Measurements from ENCODE around the gene CSAD. TPM values are rescaled to one million over a fixed set of nuclear protein-coding genes. Genes with fewer than 3 reads are reported as not detected.

Gene CSAD
- total and polyA plus RNA-seq, 4 donors: 21.7 to 48.8 (median 33.3) TPM

GRCh38 chr12:53191096-53191884 lies 10.6 kb upstream of the CSAD start:
- H3K27me3 ChIP-seq (ENCODE audit: control insufficient read depth in 3 of 3, insufficient read depth in 3 of 3, low read length in 2 of 3): no peaks in the 10 kb centered on the region
- no peak overlapping the region for H3K27ac ChIP-seq (ENCODE audit: low read depth in 1 of 2, low read length in 1 of 2)
- no peak overlapping the region for H3K4me3 ChIP-seq
- H3K4me1 ChIP-seq (ENCODE audit: control insufficient read depth in 5 of 5, insufficient read depth in 5 of 5, low read length in 5 of 5): no peaks in the 10 kb centered on the region
- no peak for DNase-seq
- peaks cover 11 to 33% (median 19%) of the 10 kb centered on the region in 4 donors for H3K36me3 ChIP-seq (ENCODE audit: control insufficient read depth in 4 of 4, insufficient read depth in 4 of 4, low read length in 4 of 4)
- TF ChIP-seq, protein P1, sequence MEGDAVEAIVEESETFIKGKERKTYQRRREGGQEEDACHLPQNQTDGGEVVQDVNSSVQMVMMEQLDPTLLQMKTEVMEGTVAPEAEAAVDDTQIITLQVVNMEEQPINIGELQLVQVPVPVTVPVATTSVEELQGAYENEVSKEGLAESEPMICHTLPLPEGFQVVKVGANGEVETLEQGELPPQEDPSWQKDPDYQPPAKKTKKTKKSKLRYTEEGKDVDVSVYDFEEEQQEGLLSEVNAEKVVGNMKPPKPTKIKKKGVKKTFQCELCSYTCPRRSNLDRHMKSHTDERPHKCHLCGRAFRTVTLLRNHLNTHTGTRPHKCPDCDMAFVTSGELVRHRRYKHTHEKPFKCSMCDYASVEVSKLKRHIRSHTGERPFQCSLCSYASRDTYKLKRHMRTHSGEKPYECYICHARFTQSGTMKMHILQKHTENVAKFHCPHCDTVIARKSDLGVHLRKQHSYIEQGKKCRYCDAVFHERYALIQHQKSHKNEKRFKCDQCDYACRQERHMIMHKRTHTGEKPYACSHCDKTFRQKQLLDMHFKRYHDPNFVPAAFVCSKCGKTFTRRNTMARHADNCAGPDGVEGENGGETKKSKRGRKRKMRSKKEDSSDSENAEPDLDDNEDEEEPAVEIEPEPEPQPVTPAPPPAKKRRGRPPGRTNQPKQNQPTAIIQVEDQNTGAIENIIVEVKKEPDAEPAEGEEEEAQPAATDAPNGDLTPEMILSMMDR (IDR thresholded peaks at IDR 0.05; ENCODE audit: control extremely low read depth, extremely low read depth): no peak
- 89 to 93% methylated on average over 11 of the region's 11 CpGs for WGBS, 2 donors
- no peak overlapping the region for H3K9ac ChIP-seq (ENCODE audit: insufficient read depth in 1 of 2, low read length in 2 of 2)
- no peaks in the 10 kb centered on the region for H3K9me3 ChIP-seq (ENCODE audit: control insufficient read depth in 4 of 4, insufficient read depth in 3 of 4, low read length in 3 of 4)
- no peak for ATAC-seq (ENCODE audit: insufficient read depth, low FRiP score)

GRCh38 chr12:53190108-53190729 lies 9.5 kb upstream of the CSAD start:
- Histone ChIP-seq H3K4me3 (no peak overlapping the region), H3K27me3 (ENCODE audit: control insufficient read depth in 3 of 3, insufficient read depth in 3 of 3, low read length in 2 of 3) (no peaks in the 10 kb centered on the region), H3K27ac (ENCODE audit: low read depth in 1 of 2, low read length in 1 of 2) (no peak overlapping the region), H3K36me3 (ENCODE audit: control insufficient read depth in 4 of 4, insufficient read depth in 4 of 4, low read length in 4 of 4) (peaks cover 20 to 39% (median 27%) of the 10 kb centered on the region in 4 donors), H3K9ac (ENCODE audit: insufficient read depth in 1 of 2, low read length in 2 of 2) (no peak overlapping the region), H3K9me3 (ENCODE audit: control insufficient read depth in 4 of 4, insufficient read depth in 3 of 4, low read length in 3 of 4) (no peaks in the 10 kb centered on the region), H3K4me1 (ENCODE audit: control insufficient read depth in 5 of 5, insufficient read depth in 5 of 5, low read length in 5 of 5) (no peaks in the 10 kb centered on the region)
- 58 to 72% methylated on average over 14 of the region's 14 CpGs for WGBS, 2 donors
- DNase-seq (peak; percentile 40 to 51 (median 43)), ATAC-seq (ENCODE audit: insufficient read depth, low FRiP score) (peak; percentile 78)
- TF ChIP-seq, protein P1 (IDR thresholded peaks at IDR 0.05; ENCODE audit: control extremely low read depth, extremely low read depth): peak; percentile 6

DNA sequence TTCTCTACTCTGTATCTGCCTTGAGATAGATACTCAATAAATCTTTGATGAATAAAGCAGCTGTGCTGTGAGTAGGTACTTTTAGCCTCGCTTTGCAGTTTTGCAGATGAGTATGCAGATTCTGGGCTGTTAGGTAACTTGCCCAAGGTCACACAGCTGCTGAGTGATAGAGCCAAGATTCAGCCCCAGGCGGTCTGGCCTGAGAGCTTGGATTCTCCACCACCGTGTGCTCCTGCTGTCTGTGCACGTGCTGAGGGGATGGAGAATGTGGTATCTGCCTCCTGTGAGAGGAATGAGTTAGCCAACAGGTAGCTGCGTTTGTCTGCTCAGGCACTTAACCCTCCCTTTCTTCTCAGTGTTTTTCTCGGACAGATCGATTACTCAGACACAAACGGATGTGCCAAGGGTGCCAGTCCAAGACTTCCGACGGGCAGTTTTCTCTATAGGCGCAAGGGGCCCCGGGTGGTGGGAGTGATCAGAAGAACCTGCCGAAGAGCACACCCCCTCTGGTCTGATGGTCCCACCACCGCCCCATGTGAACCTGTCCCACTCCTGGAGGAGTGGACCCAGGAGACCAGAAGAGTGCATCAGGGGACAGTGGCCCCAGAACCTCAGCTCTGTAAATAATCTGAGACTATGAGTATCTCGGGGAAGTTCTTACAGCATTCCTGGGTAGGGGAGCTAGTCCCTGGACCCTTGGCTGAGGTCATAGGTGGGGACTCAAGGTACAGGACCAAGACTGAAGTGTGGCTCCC lies 6.6 kb upstream of the CSAD start:
- Histone ChIP-seq H3K4me1 (ENCODE audit: control insufficient read depth in 5 of 5, insufficient read depth in 5 of 5, low read length in 5 of 5) (peaks cover 2 to 15% (median 10%) of the 10 kb centered on the region in 5 donors), H3K4me3 (no peak overlapping the region), H3K9ac (ENCODE audit: insufficient read depth in 1 of 2, low read length in 2 of 2) (no peak overlapping the region), H3K36me3 (ENCODE audit: control insufficient read depth in 4 of 4, insufficient read depth in 4 of 4, low read length in 4 of 4) (peaks cover 27 to 47% (median 37%) of the 10 kb centered on the region in 4 donors), H3K27me3 (ENCODE audit: control insufficient read depth in 3 of 3, insufficient read depth in 3 of 3, low read length in 2 of 3) (no peaks in the 10 kb centered on the region), H3K27ac (ENCODE audit: low read depth in 1 of 2, low read length in 1 of 2) (no peak overlapping the region), H3K9me3 (ENCODE audit: control insufficient read depth in 4 of 4, insufficient read depth in 3 of 4, low read length in 3 of 4) (no peaks in the 10 kb centered on the region)
- DNase-seq (no peak), ATAC-seq (ENCODE audit: insufficient read depth, low FRiP score) (no peak)
- WGBS, 2 donors: 89 to 91% methylated on average over 15 of the region's 15 CpGs
- TF ChIP-seq, protein P1 (IDR thresholded peaks at IDR 0.05; ENCODE audit: control extremely low read depth, extremely low read depth): no peak

Data from lung (tissue), 12 donors.